Measurements from ENCODE around the gene ETS1. TPM values are rescaled to one million over a fixed set of nuclear protein-coding genes. Genes with fewer than 3 reads are reported as not detected.

Gene ETS1
- total and polyA plus RNA-seq, 12 donors, result 9.6 to 61.7 (median 43.1) TPM

DNA sequence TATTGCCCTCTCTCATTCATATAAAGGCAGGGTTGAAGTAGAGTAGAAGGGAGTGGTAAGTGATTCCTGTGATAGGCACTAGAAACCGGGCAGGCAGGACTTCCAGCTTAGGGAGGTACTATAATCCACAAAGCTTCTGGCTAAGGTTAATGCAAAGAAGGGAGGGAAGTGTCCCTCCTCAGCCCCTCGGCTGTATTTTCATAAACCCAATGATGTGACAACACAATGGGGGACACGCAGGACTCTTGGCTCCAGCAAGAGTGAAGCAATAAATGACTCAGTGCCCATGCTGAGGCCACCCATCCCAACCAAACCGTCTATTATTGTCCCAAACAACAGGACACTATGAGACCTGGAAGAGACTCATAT lies 90.7 kb downstream of the ETS1 start:
- H3K4me3 ChIP-seq, result no peak overlapping the region
- DNase-seq, result peak in 3 of 7 donors; percentile 31 to 50 (median 47)

DNA sequence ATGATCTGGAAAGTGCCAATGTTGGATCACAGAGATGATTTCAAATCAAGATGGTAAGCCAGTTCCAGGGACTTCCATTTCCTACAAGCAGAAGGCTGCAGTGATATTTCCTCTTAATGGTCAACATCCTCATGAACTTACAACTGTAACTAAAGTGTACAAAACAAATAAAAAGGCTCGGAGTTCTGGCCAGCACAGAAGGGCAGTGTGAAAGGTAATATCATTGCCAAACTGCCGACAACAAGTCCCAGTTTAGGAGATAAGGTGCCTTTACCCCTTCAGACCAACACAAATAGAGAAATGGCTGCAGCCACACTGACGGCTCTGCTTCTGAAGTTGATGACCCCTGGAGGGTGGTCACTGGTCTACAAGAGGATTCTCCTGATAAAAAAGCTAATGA lies 91.1 kb downstream of the ETS1 start:
- H3K27ac ChIP-seq, result peak overlapping the region in 4 of 5 donors; percentile 25 to 75 (median 54)
- no peak for DNase-seq
- TF ChIP-seq POLR2A (IDR thresholded peaks at IDR 0.05), result no peak
- TF ChIP-seq, protein P1, sequence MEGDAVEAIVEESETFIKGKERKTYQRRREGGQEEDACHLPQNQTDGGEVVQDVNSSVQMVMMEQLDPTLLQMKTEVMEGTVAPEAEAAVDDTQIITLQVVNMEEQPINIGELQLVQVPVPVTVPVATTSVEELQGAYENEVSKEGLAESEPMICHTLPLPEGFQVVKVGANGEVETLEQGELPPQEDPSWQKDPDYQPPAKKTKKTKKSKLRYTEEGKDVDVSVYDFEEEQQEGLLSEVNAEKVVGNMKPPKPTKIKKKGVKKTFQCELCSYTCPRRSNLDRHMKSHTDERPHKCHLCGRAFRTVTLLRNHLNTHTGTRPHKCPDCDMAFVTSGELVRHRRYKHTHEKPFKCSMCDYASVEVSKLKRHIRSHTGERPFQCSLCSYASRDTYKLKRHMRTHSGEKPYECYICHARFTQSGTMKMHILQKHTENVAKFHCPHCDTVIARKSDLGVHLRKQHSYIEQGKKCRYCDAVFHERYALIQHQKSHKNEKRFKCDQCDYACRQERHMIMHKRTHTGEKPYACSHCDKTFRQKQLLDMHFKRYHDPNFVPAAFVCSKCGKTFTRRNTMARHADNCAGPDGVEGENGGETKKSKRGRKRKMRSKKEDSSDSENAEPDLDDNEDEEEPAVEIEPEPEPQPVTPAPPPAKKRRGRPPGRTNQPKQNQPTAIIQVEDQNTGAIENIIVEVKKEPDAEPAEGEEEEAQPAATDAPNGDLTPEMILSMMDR (IDR thresholded peaks at IDR 0.05), result no peak
- H3K27me3 ChIP-seq, result no peaks in the 10 kb centered on the region
- 42 to 60% (median 52%) methylated on average over 3 of the region's 3 CpGs for WGBS, 4 donors
- no peaks in the 10 kb centered on the region for H3K36me3 ChIP-seq (replicated peaks in 1 of 2)
- H3K9me3 ChIP-seq (replicated peaks in 1 of 3), result no peaks in the 10 kb centered on the region
- H3K4me3 ChIP-seq, result no peak overlapping the region
- H3K4me1 ChIP-seq (replicated peaks in 1 of 2), result peaks cover 32 to 68% of the 10 kb centered on the region in 2 donors
- intact Hi-C loops (cut with DNase I), result no loop called here

More for the DNA sequence above, 90.7 kb downstream of the ETS1 start:
- 37 to 76% (median 44%) methylated on average over 4 of the region's 4 CpGs for WGBS, 4 donors
- TF ChIP-seq, protein P1 (IDR thresholded peaks at IDR 0.05), result no peak
- TF ChIP-seq POLR2A (IDR thresholded peaks at IDR 0.05), result no peak
- Histone ChIP-seq H3K36me3 (replicated peaks in 1 of 2) (no peaks in the 10 kb centered on the region), H3K4me1 (replicated peaks in 1 of 2) (peaks cover 36 to 70% of the 10 kb centered on the region in 2 donors), H3K27me3 (no peaks in the 10 kb centered on the region), H3K27ac (peak overlapping the region in 4 of 5 donors; percentile 25 to 75 (median 54)), H3K9me3 (replicated peaks in 1 of 3) (no peaks in the 10 kb centered on the region)
- intact Hi-C loops (cut with DNase I), result no loop called here

DNA sequence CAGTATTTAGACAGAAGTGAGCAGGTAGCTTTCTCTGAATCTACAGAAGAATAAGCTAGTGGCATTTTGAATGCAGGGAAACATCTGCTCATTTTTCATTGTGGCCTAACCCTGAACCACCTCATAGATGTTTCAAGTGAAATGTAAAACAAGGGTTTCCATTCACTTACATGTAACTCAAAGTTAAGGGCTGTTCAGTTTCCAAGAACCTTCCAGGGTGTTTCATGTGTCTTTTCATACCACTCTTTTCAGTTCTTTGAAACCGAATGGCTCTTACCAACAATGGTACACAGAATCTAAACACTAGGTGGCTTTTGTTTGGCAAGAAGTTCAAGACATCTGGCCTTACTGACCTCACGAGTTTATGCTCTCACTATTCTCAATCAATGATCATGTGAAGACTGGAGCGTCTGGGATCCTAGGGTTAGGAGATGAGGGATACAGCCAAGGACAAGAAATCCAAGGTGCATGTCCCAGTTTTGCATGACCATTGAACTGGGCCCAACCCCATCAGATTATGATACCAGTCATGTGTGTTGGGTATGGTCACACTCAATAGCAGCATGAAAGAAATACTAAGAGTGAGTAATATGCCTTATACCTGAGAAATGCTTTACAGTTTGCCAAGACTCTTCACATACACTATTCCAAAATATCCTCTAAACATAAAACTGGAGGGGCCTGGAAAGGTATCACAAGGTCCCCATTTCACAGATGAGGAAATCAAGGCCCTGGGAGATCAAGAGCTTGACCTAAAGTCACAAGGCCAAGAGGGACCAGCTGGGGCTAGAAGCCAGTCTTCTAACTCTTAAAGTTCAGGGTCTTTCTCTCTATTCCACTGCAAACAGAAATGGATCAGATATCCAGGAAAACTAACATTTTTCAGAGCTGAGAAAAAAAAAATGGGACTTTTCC lies 92.7 kb downstream of the ETS1 start:
- H3K27ac ChIP-seq, result no peak overlapping the region
- peaks cover 28 to 58% of the 10 kb centered on the region in 2 donors for H3K4me1 ChIP-seq (replicated peaks in 1 of 2)
- peaks cover 0 to 7% of the 10 kb centered on the region in 2 donors for H3K36me3 ChIP-seq (replicated peaks in 1 of 2)
- intact Hi-C loops (cut with DNase I), result no loop called here
- H3K27me3 ChIP-seq, result no peaks in the 10 kb centered on the region
- TF ChIP-seq, protein P1 (IDR thresholded peaks at IDR 0.05), result no peak
- TF ChIP-seq POLR2A (IDR thresholded peaks at IDR 0.05), result no peak
- H3K9me3 ChIP-seq (replicated peaks in 1 of 3), result no peaks in the 10 kb centered on the region
- no peak overlapping the region for H3K4me3 ChIP-seq
- WGBS, 4 donors, result 77 to 92% (median 85%) methylated on average over 3 of the region's 3 CpGs
- no peak for DNase-seq

DNA sequence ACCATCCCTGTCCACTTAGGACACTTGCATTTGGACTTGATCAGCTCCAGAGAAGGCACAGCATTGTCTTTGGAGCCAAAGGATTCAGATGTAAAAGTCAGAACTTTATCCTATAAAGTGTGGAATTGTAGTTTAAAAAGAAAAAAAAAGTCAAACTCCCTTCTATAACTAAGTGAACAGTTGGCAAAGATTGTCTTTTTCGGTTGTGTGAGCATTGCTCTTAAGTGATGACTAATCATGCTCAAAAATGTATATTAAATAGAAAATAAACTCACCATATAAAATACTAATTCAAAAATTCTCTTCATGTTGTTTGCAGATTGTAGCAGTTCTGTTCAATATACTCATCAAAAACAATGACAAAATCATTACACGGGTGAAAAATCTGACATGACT lies 93.8 kb downstream of the ETS1 start:
- TF ChIP-seq, protein P1 (IDR thresholded peaks at IDR 0.05), result no peak
- TF ChIP-seq POLR2A (IDR thresholded peaks at IDR 0.05), result no peak
- H3K27ac ChIP-seq, result peak overlapping the region in 2 of 5 donors; percentile 17 to 26
- no peaks in the 10 kb centered on the region for H3K27me3 ChIP-seq
- peaks cover 0 to 12% of the 10 kb centered on the region in 2 donors for H3K36me3 ChIP-seq (replicated peaks in 1 of 2)
- no peak overlapping the region for H3K4me3 ChIP-seq
- no peaks in the 10 kb centered on the region for H3K9me3 ChIP-seq (replicated peaks in 1 of 3)
- intact Hi-C loops (cut with DNase I), result no loop called here
- WGBS, 4 donors, result 70 to 77% (median 74%) methylated on average over 2 of the region's 2 CpGs
- peaks cover 28 to 50% of the 10 kb centered on the region in 2 donors for H3K4me1 ChIP-seq (replicated peaks in 1 of 2)
- DNase-seq, result no peak

All from adrenal gland (tissue), 12 donors.